A549 treated with DMSO at 1 μM for 4 hours (cell line): ENCODE measurements around the gene SUPT16H. TPM values are rescaled to one million over a fixed set of nuclear protein-coding genes. Genes with fewer than 3 reads are reported as not detected.

Experiments
- total RNA-seq: library from RNA; stranded (reverse); fragments of 200-300 nt; extraction: Qiagen RNA extraction; gene quantifications from 5 replicates; pipeline ENCODE4 v1.2.3, GENCODE V29; 2022; ENCODE audit warnings: low read depth

SUPT16H gene
- total RNA-seq = 108 to 118 TPM (median 114 TPM) in 5 replicates

DNA sequence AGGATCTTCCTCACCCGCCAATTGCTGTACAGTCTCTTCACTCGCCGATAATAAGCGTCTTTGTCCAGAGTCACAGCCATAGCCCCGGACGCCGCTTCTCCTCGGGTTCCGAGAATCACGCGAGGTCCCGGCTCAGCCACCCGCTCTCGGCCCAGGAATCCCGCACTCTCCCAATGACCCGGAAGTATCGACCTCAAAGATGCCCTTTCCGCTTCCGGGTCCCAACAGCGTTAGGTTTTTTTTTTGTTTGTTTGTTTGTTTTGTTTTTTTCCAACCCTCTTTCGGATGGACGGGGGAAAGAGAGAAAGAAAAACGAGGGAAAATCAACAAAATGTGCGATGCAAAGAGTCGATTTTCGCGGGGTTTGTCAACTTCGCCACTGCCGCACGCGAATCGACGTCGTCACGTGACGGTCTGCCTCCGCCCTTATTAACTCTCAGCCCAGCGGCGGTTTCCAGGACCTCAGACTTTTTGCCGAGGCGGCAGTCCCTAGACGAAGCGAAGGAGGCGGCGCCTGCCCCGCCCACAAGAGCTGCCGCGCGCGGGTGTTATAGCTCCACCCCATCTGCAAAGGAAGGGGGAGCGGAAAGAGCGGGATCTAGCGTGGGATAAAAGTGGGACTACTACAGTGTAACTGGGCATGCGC, at the start of gene SUPT16H:
TSS of gene SUPT16H (minus strand) at position 172 of the 646 bp plus-strand sequence. CDS start at position 80, 92 bp downstream.

Other genes starting within 250 kb of the SUPT16H start
- not detected in 5 replicates for gene OR5AU1, start 228.0 kb downstream of the SUPT16H start, total RNA-seq
- gene HNRNPC, start 114.6 kb downstream of the SUPT16H start, total RNA-seq = 834 to 993 TPM (median 864 TPM) in 5 replicates
- gene RPGRIP1, start 103.9 kb downstream of the SUPT16H start, total RNA-seq = 0.24 to 0.54 TPM (median 0.26 TPM) in 5 replicates
- 40.1 to 45.5 TPM (median 41.5 TPM) in 5 replicates for gene CHD8, start 72.1 kb upstream of the SUPT16H start, total RNA-seq
- gene RAB2B, start 92.9 kb upstream of the SUPT16H start, total RNA-seq = 13.3 to 16.6 TPM (median 14.4 TPM) in 5 replicates
- gene TOX4, start 93.2 kb upstream of the SUPT16H start, total RNA-seq = 65.3 to 76.8 TPM (median 68.1 TPM) in 5 replicates
- 39.3 to 55.4 TPM (median 53.2 TPM) in 5 replicates for gene METTL3, start 127.3 kb upstream of the SUPT16H start, total RNA-seq
- 0.89 to 1.3 TPM (median 1.0 TPM) in 5 replicates for gene SALL2, start 142.3 kb upstream of the SUPT16H start, total RNA-seq
- gene OR10G3, start 196.1 kb upstream of the SUPT16H start, total RNA-seq = not detected in 5 replicates